Measurements from ENCODE around the gene REV3L.
"Not testable (repeated sequence)": the region's sequence is repeated elsewhere in the genome, so short reads cannot be mapped to it uniquely, and the experiment has no call there.

The REV3L gene

DNA sequence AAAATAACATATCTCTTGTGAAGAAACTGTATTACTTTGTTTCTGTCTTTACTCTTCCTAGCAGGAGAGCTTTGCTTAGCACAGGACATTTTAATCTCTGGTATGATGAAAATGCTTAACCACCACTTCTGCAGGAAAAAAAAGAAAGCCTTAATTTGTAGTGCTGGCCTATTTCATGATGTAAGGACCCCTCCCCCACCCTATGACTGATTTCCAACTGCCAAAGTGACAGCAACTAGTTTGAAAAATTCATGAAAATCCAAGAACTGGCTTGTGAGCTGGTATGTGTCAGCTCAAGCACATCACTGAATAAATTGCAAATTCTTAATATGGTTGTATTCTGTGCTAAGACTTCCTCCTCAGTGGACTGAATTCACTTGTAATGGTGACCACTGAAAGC lies 125.3 kb downstream of the REV3L start:
- in situ Hi-C loops (cut with HindIII; ENCODE audit: low pct_unique_long_range_greater_than_20kb, low sequenced_read_pairs): no loop called here
- no peak for DNase-seq (ENCODE audit: low read depth in 1 of 2, low spot score in 1 of 2)
- TF ChIP-seq JUND (IDR thresholded peaks at IDR 0.05; ENCODE audit: low read depth): no peak

DNA sequence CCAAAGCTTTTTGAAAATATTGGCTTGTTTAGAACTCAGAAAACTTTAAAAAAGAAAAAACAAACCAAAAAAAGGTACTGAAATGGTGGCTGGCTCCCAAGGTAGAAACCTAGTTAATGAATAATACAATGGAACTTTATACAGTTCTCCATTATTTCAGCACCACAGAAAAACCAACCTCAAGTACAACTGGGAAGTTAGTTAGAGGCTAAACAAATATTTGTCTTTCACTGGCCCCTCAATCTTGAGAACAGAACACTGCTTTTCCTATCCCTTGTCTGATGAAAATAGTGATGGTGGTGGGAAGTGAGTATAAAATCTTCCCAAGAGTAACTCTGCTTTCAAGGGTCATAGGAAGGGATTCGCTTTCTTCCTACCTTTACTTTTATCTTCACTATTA lies 126.5 kb downstream of the REV3L start:
- TF ChIP-seq JUND (IDR thresholded peaks at IDR 0.05; ENCODE audit: low read depth): no peak
- in situ Hi-C loops (cut with HindIII; ENCODE audit: low pct_unique_long_range_greater_than_20kb, low sequenced_read_pairs): no loop called here
- no peak for DNase-seq (ENCODE audit: low read depth in 1 of 2, low spot score in 1 of 2)

DNA sequence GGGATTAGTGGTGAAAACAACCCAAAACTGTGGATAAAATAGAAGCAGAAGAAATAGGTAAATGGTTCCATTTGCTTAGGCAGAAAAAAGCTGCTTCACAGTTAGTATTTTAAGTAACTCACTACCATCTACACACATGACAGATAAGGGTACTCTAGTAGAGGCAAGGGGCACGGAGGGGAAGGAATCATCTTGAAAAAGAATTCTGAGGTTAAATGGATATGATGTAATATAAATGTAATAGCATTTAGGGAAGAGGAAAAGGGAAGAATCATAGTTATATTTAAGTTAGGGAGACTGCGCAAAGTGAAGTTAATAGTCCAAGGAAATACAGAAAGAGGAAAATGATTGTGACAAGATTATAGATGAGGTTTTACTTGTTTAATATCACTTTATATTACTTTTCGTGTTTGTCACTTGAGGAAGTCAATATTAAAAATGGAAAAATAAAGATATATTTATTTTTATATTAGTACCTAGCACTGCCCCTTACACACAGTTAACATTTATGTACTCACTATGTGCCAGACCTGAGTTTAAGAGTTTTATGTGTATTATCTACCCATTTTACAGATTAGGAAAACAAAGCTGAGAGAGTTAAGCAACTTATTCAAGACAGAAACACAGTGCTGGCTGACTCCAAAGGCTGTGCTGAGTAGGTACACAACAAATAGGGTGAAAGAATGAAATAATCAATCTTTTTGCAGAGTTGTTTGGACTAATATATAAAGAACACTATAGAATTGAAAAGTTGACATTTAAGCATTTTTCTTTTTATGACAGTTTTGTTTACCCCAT lies 128.1 kb downstream of the REV3L start:
- in situ Hi-C loops (cut with HindIII; ENCODE audit: low pct_unique_long_range_greater_than_20kb, low sequenced_read_pairs): no loop called here
- TF ChIP-seq JUND (IDR thresholded peaks at IDR 0.05; ENCODE audit: low read depth): no peak
- no peak for DNase-seq (ENCODE audit: low read depth in 1 of 2, low spot score in 1 of 2)

DNA sequence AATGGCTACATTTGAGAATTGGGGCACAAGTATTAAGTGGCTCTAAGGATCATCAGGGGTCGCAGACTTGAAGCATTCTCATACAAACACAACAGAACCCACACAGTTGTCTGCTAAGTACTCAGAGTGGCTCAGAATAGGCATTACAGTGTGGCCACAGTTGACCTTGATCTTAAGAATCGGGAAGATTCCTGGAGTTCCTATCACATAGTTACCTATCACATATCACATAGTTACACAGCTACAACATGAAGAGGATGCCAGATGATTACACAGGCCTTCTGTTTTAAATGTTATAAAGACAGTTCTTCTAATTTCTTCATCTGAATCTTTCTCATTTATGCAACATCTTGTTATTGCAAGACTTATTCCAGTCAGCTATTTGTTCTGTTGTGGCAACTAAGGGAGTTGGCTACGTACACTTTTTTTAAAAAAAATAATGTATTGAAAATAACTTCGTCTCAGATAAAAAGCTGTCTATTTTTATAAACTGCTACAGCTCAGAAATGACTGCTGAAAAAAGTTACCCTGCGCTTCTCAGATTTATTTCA lies 129.0 kb downstream of the REV3L start:
- in situ Hi-C loops (cut with HindIII; ENCODE audit: low pct_unique_long_range_greater_than_20kb, low sequenced_read_pairs): no loop called here
- no peak for TF ChIP-seq JUND (IDR thresholded peaks at IDR 0.05; ENCODE audit: low read depth)

GRCh38 chr6:111347589-111347988 lies 135.4 kb downstream of the REV3L start:
- in situ Hi-C loops (cut with HindIII; ENCODE audit: low pct_unique_long_range_greater_than_20kb, low sequenced_read_pairs): no loop called here
- TF ChIP-seq JUND (IDR thresholded peaks at IDR 0.05; ENCODE audit: low read depth): no peak
- DNase-seq (ENCODE audit: low read depth in 1 of 2, low spot score in 1 of 2): no peak

More for the DNA sequence above, 129.0 kb downstream of the REV3L start:
- no peak for DNase-seq (ENCODE audit: low read depth in 1 of 2, low spot score in 1 of 2)

GRCh38 chr6:111342913-111343312 lies 140.1 kb downstream of the REV3L start:
- DNase-seq (ENCODE audit: low read depth in 1 of 2, low spot score in 1 of 2): no peak
- no peak for TF ChIP-seq JUND (IDR thresholded peaks at IDR 0.05; ENCODE audit: low read depth)
- in situ Hi-C loops (cut with HindIII; ENCODE audit: low pct_unique_long_range_greater_than_20kb, low sequenced_read_pairs): no loop called here

DNA sequence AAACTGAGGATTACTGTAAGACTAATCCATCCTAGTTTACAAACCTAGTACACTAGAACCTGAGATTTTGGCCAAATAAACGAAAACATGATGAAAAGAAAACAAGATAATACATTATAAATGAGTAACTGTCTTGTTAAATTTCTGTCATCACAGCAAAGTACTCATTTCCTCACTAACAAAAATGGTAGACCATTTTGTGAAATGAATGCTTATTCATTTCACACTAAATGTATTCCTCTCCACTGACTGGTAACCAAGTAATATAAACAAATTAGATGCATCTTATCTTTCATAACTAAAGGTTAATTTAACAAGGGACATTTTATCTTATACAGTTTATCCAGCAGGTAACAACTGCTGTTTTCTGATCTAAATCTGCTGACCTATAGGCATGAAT lies 143.7 kb downstream of the REV3L start:
- in situ Hi-C loops (cut with HindIII; ENCODE audit: low pct_unique_long_range_greater_than_20kb, low sequenced_read_pairs): no loop called here

DNA sequence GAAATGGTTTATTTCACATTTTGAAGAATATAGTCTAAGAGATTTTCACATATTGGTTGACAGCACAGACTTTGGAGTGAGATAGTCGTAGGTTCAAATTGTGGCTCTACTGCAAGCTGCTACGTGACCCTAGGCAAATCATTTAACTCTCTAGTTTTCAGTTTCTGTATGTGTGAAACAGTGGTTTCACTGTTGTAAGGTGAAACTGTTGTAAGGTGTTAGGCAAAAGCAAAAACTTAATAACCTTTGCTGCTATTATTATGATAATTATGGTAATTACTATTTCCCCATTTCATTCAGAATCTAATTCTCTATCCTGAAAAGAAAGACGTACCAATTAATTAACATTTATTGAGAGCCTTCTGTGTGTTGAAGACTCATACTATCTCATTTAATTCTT lies 144.2 kb downstream of the REV3L start:
- no peak for TF ChIP-seq JUND (IDR thresholded peaks at IDR 0.05; ENCODE audit: low read depth)
- no peak for DNase-seq (ENCODE audit: low read depth in 1 of 2, low spot score in 1 of 2)
- in situ Hi-C loops (cut with HindIII; ENCODE audit: low pct_unique_long_range_greater_than_20kb, low sequenced_read_pairs): no loop called here

More for the DNA sequence above, 143.7 kb downstream of the REV3L start:
- no peak for DNase-seq (ENCODE audit: low read depth in 1 of 2, low spot score in 1 of 2)
- TF ChIP-seq JUND (IDR thresholded peaks at IDR 0.05; ENCODE audit: low read depth): no peak

GRCh38 chr6:111337829-111338236 lies 145.2 kb downstream of the REV3L start:
- no peak for DNase-seq (ENCODE audit: low read depth in 1 of 2, low spot score in 1 of 2)
- TF ChIP-seq JUND (IDR thresholded peaks at IDR 0.05; ENCODE audit: low read depth): no peak
- in situ Hi-C loops (cut with HindIII; ENCODE audit: low pct_unique_long_range_greater_than_20kb, low sequenced_read_pairs): no loop called here

DNA sequence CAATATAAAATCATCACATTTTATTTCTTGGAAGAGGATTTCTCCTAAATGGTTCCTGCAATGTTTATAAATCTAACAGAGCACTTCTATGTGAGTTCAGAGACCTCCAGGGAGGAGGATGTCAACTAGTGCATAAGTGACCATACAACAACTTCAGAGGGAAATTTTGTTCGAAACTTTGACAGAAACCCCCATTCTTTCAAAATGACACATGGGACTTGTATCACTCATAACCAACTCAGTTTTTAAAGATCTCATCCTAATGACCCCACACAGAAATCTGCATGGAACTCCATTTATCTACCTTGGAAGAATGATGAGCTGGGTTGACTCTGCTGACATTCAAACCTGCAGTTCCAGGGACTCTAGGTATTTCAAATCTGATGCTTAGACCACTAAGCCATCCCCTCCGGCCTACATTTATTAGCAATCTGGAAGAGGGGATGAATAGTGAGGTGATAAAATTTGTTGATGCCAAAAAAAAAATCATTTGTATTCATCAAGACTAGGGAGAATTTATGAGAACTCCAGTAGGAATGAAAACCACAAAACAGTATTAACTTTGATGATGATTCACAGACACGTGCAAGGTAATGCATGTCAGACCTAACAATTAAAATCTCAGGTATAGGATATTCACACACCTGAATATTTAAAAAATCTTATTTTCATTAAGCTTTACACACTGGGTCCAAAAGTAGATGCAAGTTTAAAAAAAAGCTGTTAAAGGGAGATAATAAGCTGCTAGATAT lies 153.0 kb downstream of the REV3L start:
- TF ChIP-seq JUND (IDR thresholded peaks at IDR 0.05; ENCODE audit: low read depth): no peak
- in situ Hi-C loops (cut with HindIII; ENCODE audit: low pct_unique_long_range_greater_than_20kb, low sequenced_read_pairs): no loop called here
- DNase-seq (ENCODE audit: low read depth in 1 of 2, low spot score in 1 of 2): no peak

GRCh38 chr6:111326563-111326962 lies 156.5 kb downstream of the REV3L start:
- in situ Hi-C loops (cut with HindIII; ENCODE audit: low pct_unique_long_range_greater_than_20kb, low sequenced_read_pairs): no loop called here
- TF ChIP-seq JUND (IDR thresholded peaks at IDR 0.05; ENCODE audit: low read depth): no peak
- no peak for DNase-seq (ENCODE audit: low read depth in 1 of 2, low spot score in 1 of 2)

DNA sequence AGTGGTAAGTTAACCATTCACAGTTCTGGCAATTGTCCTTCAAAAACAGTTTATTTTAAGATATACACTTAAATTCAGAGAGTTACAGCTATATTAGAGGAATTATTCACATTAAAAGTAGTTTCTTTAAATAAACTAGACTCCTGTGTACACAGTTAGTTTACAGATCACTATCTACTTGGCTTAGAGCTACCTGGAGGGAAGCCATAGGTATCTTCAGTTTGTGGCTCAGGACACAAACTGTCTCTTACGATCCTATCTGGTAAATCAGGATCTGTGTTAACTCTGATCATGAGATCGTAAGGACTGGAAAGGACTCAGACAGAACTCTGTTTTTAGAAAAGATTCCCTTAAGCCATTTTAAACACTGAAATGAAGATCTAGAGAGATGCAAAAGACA lies 160.9 kb downstream of the REV3L start:
- peak in 1 of 2 experiments; percentile 28 for DNase-seq (ENCODE audit: low read depth in 1 of 2, low spot score in 1 of 2)
- in situ Hi-C loops (cut with HindIII; ENCODE audit: low pct_unique_long_range_greater_than_20kb, low sequenced_read_pairs): no loop called here
- no peak for TF ChIP-seq JUND (IDR thresholded peaks at IDR 0.05; ENCODE audit: low read depth)

DNA sequence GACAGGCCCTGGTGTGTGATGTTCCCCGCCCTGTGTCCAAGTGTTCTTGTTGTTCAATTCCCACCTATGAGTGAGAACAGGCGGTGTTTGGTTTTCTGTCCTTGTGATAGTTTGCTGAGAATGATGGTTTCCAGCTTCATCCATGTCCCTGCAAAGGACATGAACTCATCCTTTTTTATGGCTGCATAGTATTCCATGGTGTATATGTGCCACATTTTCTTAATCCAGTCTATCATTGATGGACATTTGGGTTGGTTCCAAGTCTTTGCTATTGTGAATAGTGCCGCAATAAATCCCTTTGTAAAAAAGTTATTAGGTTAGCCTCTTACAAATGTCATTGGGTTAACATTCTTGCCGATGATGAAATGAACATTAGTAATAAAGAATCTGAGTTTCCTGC lies 175.1 kb downstream of the REV3L start:
- in situ Hi-C loops (cut with HindIII; ENCODE audit: low pct_unique_long_range_greater_than_20kb, low sequenced_read_pairs); DNase-seq (ENCODE audit: low read depth in 1 of 2, low spot score in 1 of 2): not testable (repeated sequence)
